GM12892 (cell line): ENCODE results near the gene UQCR11.

Experiments
- POLR2A ChIP-seq: IDR thresholded peaks from 2 replicates; pipeline ENCODE4 v1.6.1; 2011; ENCODE audit warnings: low read depth, low read length, control low read depth
- POLR2AphosphoS5 ChIP-seq: IDR thresholded peaks from 2 replicates; pipeline ENCODE4 v1.6.1; 2011; ENCODE audit warnings: low read depth, low read length, control low read depth

GRCh38 chr19:1551068-1552040 lies 53.9 kb downstream of the UQCR11 start:
- no peak for TF ChIP-seq POLR2AphosphoS5
- no peak for TF ChIP-seq POLR2A
